Femur (tissue), 1 donor: ENCODE data around the gene RAP1A.
"Not testable (repeated sequence)": the region's sequence is repeated elsewhere in the genome, so short reads cannot be mapped to it uniquely, and the experiment has no call there.

ENCODE experiments used
- DNase-seq: peaks from one replicate; pipeline ENCODE4 v3.0.0-alpha.2; 2017

RAP1A gene

DNA sequence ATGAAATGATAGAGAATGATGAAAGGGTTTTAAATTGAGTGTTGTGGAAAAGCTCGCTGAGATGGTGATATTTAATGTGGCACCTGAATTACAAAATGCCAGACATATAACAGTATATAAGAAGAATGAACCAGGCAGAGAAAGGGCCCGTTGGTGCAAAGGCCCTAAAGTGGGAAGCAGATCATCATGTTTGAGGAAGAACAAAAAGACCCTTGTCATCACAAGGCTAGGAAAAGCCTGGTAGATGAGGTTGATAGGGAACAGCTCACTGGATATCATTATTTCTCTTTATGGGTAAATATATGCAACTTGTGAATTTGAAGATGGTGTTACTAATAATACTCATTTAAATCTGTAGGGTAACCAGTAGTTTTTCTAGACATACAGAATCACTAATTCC lies 11.0 kb downstream of the RAP1A start:
- DNase-seq: no peak

- no peak for DNase-seq
Observed at GRCh38 chr1:111631502-111631901, 11.9 kb downstream of the RAP1A start.

DNA sequence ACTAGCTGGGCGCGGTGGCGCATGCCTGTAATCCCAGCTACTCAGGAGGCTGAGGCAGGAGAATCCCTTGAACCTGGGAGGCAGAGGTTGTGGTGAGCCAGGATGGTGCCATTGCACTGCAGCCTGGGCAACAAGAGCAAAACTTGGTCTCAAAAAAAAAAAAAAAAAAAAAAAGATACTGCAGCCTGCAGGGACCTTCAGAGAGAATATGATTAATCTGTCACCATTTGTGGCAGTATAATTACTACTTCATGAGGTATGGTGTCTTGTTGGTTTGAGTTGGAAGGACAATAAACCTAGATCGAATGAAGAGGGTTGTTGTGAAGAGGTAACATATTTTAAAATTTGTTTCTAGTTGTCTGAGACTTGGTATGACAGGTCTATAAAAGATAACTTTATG lies 13.2 kb downstream of the RAP1A start:
- DNase-seq: not testable (repeated sequence)

DNA sequence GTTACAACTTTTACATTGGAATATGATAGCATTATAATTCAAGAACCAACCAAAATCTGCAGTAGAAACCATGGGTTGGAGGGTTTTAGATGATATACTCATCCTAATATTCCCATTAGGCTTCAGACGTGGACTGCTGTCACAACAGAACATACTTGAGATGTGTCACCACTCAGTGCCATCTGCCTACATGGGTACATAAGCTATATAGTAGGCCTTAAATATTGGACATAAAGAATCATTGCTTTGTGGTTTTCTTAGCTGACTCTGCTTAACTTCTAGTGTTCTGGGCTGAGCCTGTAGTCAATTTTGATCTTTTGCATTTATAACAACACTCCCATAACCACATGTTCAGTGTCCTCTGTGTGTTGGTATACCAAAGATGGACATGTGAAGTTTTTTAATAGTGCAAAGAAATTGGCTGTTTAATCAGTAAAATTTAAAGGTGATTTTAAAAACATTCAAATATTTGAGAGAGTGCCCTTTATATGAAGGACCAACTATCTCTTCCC lies 14.2 kb downstream of the RAP1A start:
- DNase-seq: no peak

GRCh38 chr1:111635324-111636009 lies 15.9 kb downstream of the RAP1A start:
- DNase-seq: no peak

DNA sequence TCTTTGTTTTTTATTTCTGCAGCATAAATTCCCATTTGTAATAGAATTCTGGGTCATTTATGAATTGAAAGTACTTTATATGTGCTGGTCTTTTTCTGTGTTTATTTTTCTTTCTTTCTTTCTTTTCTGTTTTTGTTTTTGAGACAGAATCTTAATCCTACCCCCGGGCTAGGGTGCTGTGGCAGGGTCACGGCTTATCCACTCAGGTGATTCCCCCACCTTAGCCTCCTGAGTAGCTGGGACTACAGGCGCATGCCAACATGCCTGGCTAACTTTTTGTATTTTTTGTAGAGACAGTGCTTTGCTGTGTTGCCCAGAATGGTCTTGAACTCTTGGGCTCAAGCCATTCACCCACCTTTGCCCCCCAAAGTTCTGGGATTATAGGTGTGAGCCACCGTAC lies 18.7 kb downstream of the RAP1A start:
- no peak for DNase-seq

- no peak for DNase-seq
Observed at GRCh38 chr1:111639602-111640198, 20.1 kb downstream of the RAP1A start.

DNA sequence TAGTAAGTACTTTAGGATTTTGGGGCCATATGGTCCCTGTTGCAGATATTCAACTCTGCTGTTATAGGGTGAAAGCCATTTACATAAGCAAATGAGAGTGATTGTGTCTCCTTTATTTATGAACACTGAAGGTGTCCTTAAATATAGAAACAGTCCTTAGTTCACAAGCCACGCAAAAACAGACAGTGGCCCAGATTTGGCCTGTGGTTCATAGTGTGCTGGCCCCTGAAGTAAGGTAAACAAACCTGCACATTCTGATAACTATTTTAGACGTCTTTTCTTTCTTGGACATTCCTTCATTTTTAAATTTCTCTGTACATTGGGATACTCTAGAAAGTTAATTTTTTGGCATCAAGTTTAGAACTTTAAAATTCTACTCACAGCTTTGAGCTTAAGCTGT lies 23.5 kb downstream of the RAP1A start:
- DNase-seq: no peak

- no peak for DNase-seq
Observed at GRCh38 chr1:111643696-111644095, 24.1 kb downstream of the RAP1A start.

DNA sequence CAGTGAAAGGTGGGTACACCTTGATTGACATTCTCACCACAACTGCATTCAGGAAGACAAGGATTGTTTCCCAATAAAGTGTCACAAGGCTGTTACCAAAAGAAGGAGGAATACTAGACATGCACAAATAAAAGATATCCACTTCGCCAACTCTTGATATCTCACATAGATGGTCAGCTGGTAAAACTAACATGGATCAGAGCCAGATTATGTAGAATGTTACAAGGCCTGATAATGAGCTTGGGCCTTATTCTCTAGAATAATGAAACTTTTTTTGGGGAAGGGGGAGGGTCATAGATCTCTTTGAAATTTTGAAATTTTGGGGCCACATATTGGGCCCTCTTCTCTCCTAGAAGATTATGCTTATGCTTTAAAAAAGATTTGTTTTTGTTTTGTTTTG lies 24.9 kb downstream of the RAP1A start:
- DNase-seq: no peak

DNA sequence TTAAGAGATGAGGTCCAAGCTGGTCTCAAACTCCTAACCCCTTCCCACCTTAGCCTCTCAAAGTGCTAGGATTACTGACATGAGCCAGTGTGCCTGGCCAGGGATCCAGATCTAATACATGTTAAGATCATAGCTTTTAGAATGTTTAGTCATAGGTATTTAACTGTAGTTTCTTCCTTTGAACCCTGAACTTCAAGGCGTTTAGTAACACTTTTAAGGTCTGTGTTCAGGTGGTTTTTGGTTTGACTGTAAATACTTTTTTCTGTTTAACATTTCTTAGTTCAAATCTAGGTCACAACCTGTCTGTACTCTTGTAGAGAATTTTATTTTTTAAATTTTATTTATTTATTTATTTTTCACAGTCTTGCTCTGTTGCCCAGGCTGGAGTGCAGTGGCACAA lies 28.1 kb downstream of the RAP1A start:
- no peak for DNase-seq

GRCh38 chr1:111648806-111649205 lies 29.2 kb downstream of the RAP1A start:
- DNase-seq: no peak

- no peak for DNase-seq
Observed at GRCh38 chr1:111649227-111649626, 29.6 kb downstream of the RAP1A start.

- no peak for DNase-seq
Observed at GRCh38 chr1:111649648-111650047, 30.1 kb downstream of the RAP1A start.

DNA sequence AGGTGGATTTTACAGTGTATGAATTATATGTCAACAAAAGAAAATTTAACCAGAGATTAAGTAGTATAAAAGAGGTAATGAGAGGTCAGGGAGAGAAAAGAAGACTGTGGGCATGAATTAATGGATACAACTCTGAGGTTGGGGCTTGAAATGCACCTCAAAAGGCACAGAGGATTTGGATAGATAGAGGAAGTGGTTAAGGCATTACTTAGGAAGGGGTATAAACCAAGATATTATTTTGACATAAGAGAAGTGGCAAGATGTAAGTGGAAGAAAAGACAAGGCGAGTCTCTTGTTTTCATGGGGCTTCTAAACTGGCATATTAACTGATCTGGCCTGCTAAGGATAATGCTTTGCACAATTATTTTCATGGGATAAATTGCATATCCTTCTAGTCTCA lies 34.1 kb downstream of the RAP1A start:
- DNase-seq: no peak

DNA sequence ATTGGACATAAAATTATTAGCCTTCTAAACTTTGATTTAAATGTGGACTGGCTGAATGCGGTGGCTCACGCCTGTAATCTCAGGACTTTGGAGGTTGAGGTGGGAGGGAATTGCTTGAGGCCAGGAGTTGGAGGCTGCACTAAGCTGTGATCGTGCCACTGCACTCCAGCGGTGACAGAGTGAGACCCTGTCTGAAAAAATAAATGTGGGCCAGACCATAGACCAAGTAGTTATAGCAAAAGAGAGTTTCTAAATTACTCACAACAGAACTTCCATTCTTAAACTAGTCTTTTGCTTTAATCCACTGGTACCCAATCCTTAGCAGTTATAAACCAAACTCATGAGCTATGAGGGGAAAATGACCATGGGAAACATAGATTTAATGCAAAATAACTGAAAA lies 35.2 kb downstream of the RAP1A start:
- DNase-seq: no peak

- peak; percentile 24 for DNase-seq
Observed at GRCh38 chr1:111656086-111657017, 36.8 kb downstream of the RAP1A start.

- no peak for DNase-seq
Observed at GRCh38 chr1:111658622-111659021, 39.0 kb downstream of the RAP1A start.

GRCh38 chr1:111660204-111661150 lies 40.9 kb downstream of the RAP1A start:
- no peak for DNase-seq

- no peak for DNase-seq
Observed at GRCh38 chr1:111664652-111665051, 45.1 kb downstream of the RAP1A start.

DNA sequence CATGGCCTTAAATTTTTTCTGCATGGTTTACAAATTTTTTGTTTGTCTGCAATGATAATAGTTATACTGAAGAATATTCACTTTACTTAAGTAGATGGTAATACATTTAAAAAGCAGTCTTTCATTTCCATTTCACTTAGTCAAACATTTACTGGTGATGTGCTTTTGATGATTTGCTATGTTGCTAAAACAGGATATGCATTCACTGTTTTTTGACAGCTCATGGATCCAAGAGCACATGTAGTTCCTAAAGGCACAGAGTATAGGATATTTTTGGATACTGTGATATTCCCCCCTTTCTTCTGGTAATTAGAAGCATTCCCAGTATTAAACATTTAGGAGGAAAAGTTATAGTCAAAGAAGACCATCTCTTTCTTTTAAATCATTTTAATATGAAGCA lies 45.9 kb downstream of the RAP1A start:
- no peak for DNase-seq

DNA sequence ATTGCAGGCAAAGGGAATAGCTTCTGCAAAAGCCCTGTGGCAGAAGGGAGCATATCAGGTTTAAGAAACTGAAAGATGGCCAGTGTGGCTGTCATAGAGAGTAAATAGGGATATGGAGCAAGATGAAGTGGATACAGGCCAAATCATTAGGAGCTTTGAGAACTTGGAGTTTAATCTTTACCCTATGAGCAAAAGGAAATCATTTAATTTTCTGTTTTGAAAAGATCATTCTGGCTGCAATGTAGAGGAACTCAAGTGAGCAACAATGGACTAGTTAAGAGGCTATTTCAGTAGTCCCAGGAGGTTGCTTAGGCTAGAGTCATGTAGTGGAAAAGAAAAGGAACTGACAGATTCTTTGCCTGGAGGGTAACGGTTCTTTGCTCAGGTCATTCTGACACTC lies 47.2 kb downstream of the RAP1A start:
- no peak for DNase-seq
